CD4-positive, alpha-beta T cell (primary cell): ENCODE measurements around the gene ETNK2. TPM values are rescaled to one million over a fixed set of nuclear protein-coding genes. Genes with fewer than 3 reads are reported as not detected.

Source experiments
- ATAC-seq: fragments of 200-7000 bp; cut with Tn5 transposase; one replicate; pipeline ENCODE4 v1.10.0; 2022; ENCODE audit warnings: mild to moderate bottlenecking; ENCODE audit not compliant: poor library complexity
- CTCF ChIA-PET: fragments of 350-600 bp; sonication (Branson Sonifier 250); formaldehyde crosslinking; loops from one replicate; lab custom pipeline; 2021; ENCODE audit warnings: antibody characterized with exemption, inconsistent platforms; lab: Charles Lee
- POLR2A ChIA-PET: fragments of 350-600 bp; sonication (Branson Sonifier 250); formaldehyde crosslinking; loops from one replicate; lab custom pipeline; 2021; ENCODE audit warnings: antibody characterized with exemption, inconsistent platforms; lab: Charles Lee
- DNase-seq, 14 experiments: peaks; one replicate each; pipeline ENCODE4 v3.0.0-alpha.2; 2013 to 2020; ENCODE audit warnings: mixed read lengths in 2 of 14
- H3K27ac ChIP-seq, 2 donors: one replicate each; pipeline versions ENCODE4 v1.5.1 to v1.7.0; 2013; ENCODE audit warnings: low read length in 2 of 2, low read depth in 1 of 2, mild to moderate bottlenecking in 1 of 2
- H3K27me3 ChIP-seq, 2 experiments: 1 replicate in 1 of 2; 2 replicates in 1 of 2; pipeline versions ENCODE4 v1.6.1 to v1.7.0; 2013; ENCODE audit warnings: low read length in 2 of 2, control low read depth in 1 of 2, mild to moderate bottlenecking in 1 of 2, moderate library complexity in 1 of 2; ENCODE audit not compliant: insufficient read depth in 2 of 2, control insufficient read depth in 1 of 2
- H3K36me3 ChIP-seq: one replicate; pipeline ENCODE4 v1.6.1; 2013; ENCODE audit warnings: low read length, control low read depth; ENCODE audit not compliant: insufficient read depth
- H3K4me1 ChIP-seq: one replicate; pipeline ENCODE4 v1.6.1; 2013; ENCODE audit warnings: low read length, control low read depth; ENCODE audit not compliant: insufficient read depth
- H3K4me3 ChIP-seq: one replicate; pipeline ENCODE4 v1.5.1; 2013; ENCODE audit warnings: mild to moderate bottlenecking, low read length, moderate library complexity
- H3K9me3 ChIP-seq, 2 experiments: 1 replicate in 1 of 2; 2 replicates in 1 of 2; pipeline versions ENCODE4 v1.6.1 to v1.7.0; 2013; ENCODE audit warnings: low read length in 2 of 2, mild to moderate bottlenecking in 2 of 2, control low read depth in 1 of 2, moderate library complexity in 1 of 2; ENCODE audit not compliant: control insufficient read depth in 1 of 2, insufficient read depth in 1 of 2
- H3K27ac Mint-ChIP-seq: one replicate; pipeline ENCODE4 v1.8.0; 2020; ENCODE audit warnings: mixed read lengths
- H3K27me3 Mint-ChIP-seq: one replicate; pipeline ENCODE4 v1.8.0; 2021; ENCODE audit warnings: mixed read lengths
- H3K36me3 Mint-ChIP-seq: one replicate; pipeline ENCODE4 v1.8.0; 2021; ENCODE audit warnings: low read depth, mixed read lengths
- H3K4me1 Mint-ChIP-seq: one replicate; pipeline ENCODE4 v1.8.0; 2021; ENCODE audit warnings: low read depth, mixed read lengths
- H3K4me3 Mint-ChIP-seq: one replicate; pipeline ENCODE4 v1.8.0; 2020; ENCODE audit warnings: mild to moderate bottlenecking, mixed read lengths
- H3K9me3 Mint-ChIP-seq: one replicate; pipeline ENCODE4 v1.8.0; 2020; ENCODE audit warnings: mixed read lengths
- intact Hi-C, 2 experiments: fragments of 100-400 bp; cut with DNase I in 1 of 2; cut with micrococcal nuclease in 1 of 2; formaldehyde crosslinking; loops; one replicate each; pipeline versions ENCODE4 v1.15.1 to v1.9.0; 2023 to 2025; cut with DNase I, micrococcal nuclease
- total RNA-seq, 174 experiments: library from RNA in 2 of 174; stranded (reverse) in 2 of 174; gene quantifications; one replicate each; pipeline ENCODE4 v1.2.3 and lab custom pipeline; 2021 to 2026
- TF ChIP-seq, protein P1 (sequence below): fragments of 200-600 bp; IDR thresholded peaks from one replicate; pipeline ENCODE4 v1.8.0; 2022; ENCODE audit warnings: antibody characterized with exemption, mild to moderate bottlenecking

The ETNK2 gene
- total RNA-seq, 2 experiments from 2014 or later: 11.7 to 12.9 TPM

DNA sequence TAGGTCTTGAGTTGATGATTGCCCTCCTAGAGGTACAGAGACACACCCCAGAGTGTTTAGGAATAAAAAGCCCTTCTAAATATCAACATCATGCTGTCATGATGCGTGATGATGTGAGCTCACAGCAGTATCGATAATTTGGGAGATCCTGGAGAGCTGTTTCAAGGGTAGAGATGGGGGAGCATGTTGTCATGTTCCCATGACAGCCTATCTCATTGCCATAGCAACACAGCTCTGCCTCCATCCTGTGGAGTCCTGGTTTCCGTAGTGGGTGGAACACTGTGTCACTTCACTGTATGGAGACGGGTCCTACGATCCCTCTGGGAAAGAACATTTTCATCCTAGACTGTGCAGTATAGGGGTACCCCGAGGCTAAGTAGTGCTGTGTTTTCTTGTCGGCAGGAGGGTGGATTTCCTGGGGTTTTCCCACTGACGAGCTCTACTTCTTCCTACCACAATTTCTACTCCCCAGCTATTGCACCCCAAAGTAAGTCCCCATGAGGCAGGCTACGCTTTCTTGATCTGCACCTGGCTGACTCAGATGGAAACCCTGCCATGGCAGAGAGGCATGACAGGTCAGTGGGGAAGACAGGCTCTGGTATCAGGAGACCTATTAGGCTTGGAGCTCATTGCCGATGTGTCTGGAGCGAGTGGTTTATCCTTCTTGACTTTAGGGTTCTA, 37.3 kb upstream of the ETNK2 start:
- Mint-ChIP-seq H3K9me3 (no peaks in the 10 kb centered on the region), H3K27ac (no peak overlapping the region), H3K4me1 (peaks cover 11% of the 10 kb centered on the region), H3K27me3 (peaks cover 56% of the 10 kb centered on the region), H3K36me3 (no peaks in the 10 kb centered on the region), H3K4me3 (no peak overlapping the region)
- ChIA-PET POLR2A (no interaction called here), CTCF (interaction anchor here (1.3 kb wide), 1 partner anchor 26 kb away, joined by 6 read pairs; no protein-coding TSS in a partner anchor)
- peak in 2 of 14 experiments; percentile 54 to 58 for DNase-seq
- ATAC-seq: peak; percentile 37
- intact Hi-C loops: no loop called here
- Histone ChIP-seq H3K36me3 (no peaks in the 10 kb centered on the region), H3K9me3 (no peaks in the 10 kb centered on the region), H3K27me3 (peaks cover 21 to 48% of the 10 kb centered on the region in 2 experiments), H3K4me3 (no peak overlapping the region), H3K4me1 (peaks cover 18% of the 10 kb centered on the region), H3K27ac (no peak overlapping the region)
- TF ChIP-seq, protein P1, sequence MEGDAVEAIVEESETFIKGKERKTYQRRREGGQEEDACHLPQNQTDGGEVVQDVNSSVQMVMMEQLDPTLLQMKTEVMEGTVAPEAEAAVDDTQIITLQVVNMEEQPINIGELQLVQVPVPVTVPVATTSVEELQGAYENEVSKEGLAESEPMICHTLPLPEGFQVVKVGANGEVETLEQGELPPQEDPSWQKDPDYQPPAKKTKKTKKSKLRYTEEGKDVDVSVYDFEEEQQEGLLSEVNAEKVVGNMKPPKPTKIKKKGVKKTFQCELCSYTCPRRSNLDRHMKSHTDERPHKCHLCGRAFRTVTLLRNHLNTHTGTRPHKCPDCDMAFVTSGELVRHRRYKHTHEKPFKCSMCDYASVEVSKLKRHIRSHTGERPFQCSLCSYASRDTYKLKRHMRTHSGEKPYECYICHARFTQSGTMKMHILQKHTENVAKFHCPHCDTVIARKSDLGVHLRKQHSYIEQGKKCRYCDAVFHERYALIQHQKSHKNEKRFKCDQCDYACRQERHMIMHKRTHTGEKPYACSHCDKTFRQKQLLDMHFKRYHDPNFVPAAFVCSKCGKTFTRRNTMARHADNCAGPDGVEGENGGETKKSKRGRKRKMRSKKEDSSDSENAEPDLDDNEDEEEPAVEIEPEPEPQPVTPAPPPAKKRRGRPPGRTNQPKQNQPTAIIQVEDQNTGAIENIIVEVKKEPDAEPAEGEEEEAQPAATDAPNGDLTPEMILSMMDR: no peak

DNA sequence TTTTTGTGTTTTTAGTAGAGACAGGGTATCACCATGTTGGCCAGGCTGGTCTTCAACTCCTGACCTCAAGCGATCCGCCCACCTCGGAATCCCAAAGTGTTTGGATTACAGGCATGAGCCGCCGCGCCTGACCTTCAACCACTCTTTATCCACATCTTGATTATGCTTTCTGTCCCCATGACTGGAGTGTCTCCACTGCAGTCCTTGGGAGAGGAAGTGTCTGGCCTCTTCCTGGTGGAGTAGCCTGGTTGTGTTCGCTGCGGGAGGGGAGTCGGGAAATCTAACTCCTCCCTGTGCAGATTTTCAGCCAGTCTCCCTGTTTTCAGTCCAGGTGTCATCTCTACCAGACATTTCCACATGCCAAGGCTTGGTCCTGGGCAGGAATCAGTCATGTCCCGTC, 34.8 kb upstream of the ETNK2 start:
- TF ChIP-seq, protein P1: no peak
- CTCF ChIA-PET: no interaction called here
- Mint-ChIP-seq H3K27ac (no peak overlapping the region), H3K9me3 (no peaks in the 10 kb centered on the region), H3K27me3 (peaks cover 52% of the 10 kb centered on the region), H3K36me3 (no peaks in the 10 kb centered on the region), H3K4me1 (peaks cover 11% of the 10 kb centered on the region), H3K4me3 (no peak overlapping the region)
- H3K9me3 ChIP-seq: no peaks in the 10 kb centered on the region
- POLR2A ChIA-PET: no interaction called here
- ATAC-seq (no peak), DNase-seq (no peak)
- H3K36me3 ChIP-seq: no peaks in the 10 kb centered on the region
- peaks cover 18% of the 10 kb centered on the region for H3K4me1 ChIP-seq
- H3K27ac ChIP-seq: no peak overlapping the region
- intact Hi-C loops: no loop called here
- H3K27me3 ChIP-seq: peaks cover 21 to 48% of the 10 kb centered on the region in 2 experiments
- no peak overlapping the region for H3K4me3 ChIP-seq

DNA sequence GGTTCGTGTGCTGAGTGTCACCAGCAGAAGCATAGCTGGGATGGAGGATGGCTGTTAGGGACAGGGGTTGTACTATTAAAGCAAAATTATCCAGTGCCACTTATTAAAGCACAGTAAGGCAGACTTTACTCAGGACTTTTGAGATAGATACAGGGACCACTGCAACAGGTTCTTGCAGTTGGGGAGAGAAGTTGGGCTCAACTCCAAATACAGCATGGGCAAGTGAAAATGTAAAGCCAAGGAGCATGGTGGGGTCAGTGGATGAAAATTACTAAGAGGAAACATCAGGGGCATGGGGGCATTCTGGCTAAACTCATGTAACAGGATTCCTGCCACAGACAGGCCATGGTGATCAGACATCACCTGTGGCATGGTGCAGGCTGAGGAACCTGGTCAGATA, 29.3 kb upstream of the ETNK2 start:
- no peak for DNase-seq
- ChIA-PET CTCF (no interaction called here), POLR2A (no interaction called here)
- H3K4me1 ChIP-seq: no peaks in the 10 kb centered on the region
- H3K27me3 ChIP-seq: peaks cover 6 to 8% of the 10 kb centered on the region in 2 experiments
- Mint-ChIP-seq H3K9me3 (no peaks in the 10 kb centered on the region), H3K4me3 (no peak overlapping the region), H3K36me3 (no peaks in the 10 kb centered on the region), H3K4me1 (no peaks in the 10 kb centered on the region), H3K27ac (no peak overlapping the region), H3K27me3 (peaks cover 12% of the 10 kb centered on the region)
- TF ChIP-seq, protein P1: no peak
- H3K36me3 ChIP-seq: no peaks in the 10 kb centered on the region
- no peak overlapping the region for H3K27ac ChIP-seq
- intact Hi-C loops: no loop called here
- H3K9me3 ChIP-seq: peaks cover 0 to 15% of the 10 kb centered on the region in 2 experiments
- no peak overlapping the region for H3K4me3 ChIP-seq
- ATAC-seq: no peak
